ENCODE data around the gene FCHO1. TPM values are rescaled to one million over a fixed set of nuclear protein-coding genes. Genes with fewer than 3 reads are reported as not detected.
"Not testable (repeated sequence)": the region's sequence is repeated elsewhere in the genome, so short reads cannot be mapped to it uniquely, and the experiment has no call there.

Gene FCHO1
- total and polyA plus RNA-seq, 11 donors, result 0.29 to 3.3 (median 0.67) TPM

DNA sequence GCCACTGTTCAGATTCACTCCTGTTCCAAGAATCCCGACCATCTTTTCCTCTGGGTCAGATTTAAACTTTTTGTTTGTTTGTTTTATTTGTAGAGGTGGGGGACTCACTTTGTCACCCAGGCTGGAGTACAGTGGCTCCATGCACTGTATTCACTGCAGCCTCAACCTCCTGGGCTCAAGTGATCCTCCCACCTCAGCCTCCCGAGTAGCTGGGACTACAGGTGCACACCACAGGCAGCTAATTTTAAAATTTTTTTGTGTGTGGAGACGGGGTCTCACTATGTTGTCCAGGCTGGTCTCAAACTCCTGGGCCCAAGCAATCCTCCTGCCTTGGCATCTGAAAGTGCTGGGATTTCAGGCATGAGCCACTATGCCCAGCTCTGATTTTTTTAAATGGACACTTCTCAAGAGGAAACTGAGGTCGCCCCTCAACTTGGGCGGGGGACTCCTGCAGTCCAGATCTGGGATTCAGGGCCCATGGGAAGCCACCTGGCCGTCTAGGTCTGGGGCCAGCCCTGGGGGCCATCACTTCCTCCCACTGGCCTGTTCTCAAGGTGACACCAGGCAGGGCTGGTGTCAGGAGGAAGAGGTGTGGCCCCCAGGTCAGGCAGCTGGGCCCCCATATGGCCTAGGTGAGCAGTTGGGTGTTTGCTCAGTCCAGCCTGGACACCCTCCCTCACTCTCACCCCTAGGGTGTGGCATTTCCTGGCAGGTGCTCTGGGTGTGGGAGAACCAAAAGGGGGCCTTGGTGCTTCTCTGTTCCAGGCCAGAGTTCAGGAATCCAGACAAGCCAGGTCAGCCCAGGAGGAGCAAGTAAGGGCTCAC is 44.9 kb downstream of the FCHO1 start:
- H3K36me3 ChIP-seq, result no peaks in the 10 kb centered on the region
- no peak overlapping the region for H3K4me3 ChIP-seq
- TF ChIP-seq POLR2A (IDR thresholded peaks at IDR 0.05), result no peak
- TF ChIP-seq, protein P1, sequence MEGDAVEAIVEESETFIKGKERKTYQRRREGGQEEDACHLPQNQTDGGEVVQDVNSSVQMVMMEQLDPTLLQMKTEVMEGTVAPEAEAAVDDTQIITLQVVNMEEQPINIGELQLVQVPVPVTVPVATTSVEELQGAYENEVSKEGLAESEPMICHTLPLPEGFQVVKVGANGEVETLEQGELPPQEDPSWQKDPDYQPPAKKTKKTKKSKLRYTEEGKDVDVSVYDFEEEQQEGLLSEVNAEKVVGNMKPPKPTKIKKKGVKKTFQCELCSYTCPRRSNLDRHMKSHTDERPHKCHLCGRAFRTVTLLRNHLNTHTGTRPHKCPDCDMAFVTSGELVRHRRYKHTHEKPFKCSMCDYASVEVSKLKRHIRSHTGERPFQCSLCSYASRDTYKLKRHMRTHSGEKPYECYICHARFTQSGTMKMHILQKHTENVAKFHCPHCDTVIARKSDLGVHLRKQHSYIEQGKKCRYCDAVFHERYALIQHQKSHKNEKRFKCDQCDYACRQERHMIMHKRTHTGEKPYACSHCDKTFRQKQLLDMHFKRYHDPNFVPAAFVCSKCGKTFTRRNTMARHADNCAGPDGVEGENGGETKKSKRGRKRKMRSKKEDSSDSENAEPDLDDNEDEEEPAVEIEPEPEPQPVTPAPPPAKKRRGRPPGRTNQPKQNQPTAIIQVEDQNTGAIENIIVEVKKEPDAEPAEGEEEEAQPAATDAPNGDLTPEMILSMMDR (IDR thresholded peaks at IDR 0.05), result no peak
- intact Hi-C loops (cut with DNase I), result no loop called here
- peaks cover 0 to 19% (median 0%) of the 10 kb centered on the region in 12 donors for H3K4me1 ChIP-seq
- no peaks in the 10 kb centered on the region for H3K9me3 ChIP-seq
- peaks cover 12 to 82% (median 35%) of the 10 kb centered on the region in 9 donors for H3K27me3 ChIP-seq
- WGBS, 4 donors, result 51 to 68% (median 58%) methylated on average over 6 of the region's 6 CpGs
- H3K27ac ChIP-seq, result no peak overlapping the region
- DNase-seq (no peak), ATAC-seq (no peak)

DNA sequence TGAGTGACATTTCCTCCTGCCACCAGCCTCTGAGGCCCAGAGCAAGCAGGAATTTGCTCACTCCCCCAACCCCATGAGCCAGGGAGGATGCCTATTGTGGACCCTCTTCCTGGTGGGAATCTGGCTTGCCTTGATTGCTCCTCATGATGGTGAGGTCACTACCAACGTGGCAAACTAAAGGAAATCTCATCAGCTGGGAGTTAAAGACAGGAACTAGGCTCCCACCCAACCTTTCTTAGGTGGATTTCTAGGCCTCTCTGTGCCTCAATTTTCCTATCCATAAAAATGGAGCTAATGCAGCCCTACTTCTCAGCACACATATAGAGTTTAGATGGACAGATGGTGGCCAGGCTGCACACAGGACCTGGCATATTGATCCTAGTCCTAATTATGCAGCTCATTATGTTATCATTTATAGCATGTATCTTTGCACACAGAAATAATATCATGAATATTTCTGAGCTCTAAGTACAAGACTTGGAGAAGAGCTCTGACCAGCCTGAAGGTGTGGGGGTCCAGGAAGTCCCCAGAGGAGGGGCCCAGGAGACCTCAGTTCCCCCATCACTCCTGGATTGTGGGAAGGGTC is 45.7 kb downstream of the FCHO1 start:
- Histone ChIP-seq H3K9me3 (no peaks in the 10 kb centered on the region), H3K27me3 (peaks cover 12 to 83% (median 38%) of the 10 kb centered on the region in 9 donors), H3K4me1 (peaks cover 0 to 12% (median 0%) of the 10 kb centered on the region in 12 donors), H3K4me3 (no peak overlapping the region), H3K27ac (no peak overlapping the region), H3K36me3 (no peaks in the 10 kb centered on the region)
- intact Hi-C loops (cut with DNase I), result no loop called here
- no peak for ATAC-seq
- 49 to 53% (median 50%) methylated on average over 1 of the region's 1 CpG; no CpG with 5 or more reads in 1 of the 4 donors for WGBS, 4 donors
- TF ChIP-seq, protein P1 (IDR thresholded peaks at IDR 0.05), result no peak
- TF ChIP-seq POLR2A (IDR thresholded peaks at IDR 0.05), result no peak
- DNase-seq, result no peak

DNA sequence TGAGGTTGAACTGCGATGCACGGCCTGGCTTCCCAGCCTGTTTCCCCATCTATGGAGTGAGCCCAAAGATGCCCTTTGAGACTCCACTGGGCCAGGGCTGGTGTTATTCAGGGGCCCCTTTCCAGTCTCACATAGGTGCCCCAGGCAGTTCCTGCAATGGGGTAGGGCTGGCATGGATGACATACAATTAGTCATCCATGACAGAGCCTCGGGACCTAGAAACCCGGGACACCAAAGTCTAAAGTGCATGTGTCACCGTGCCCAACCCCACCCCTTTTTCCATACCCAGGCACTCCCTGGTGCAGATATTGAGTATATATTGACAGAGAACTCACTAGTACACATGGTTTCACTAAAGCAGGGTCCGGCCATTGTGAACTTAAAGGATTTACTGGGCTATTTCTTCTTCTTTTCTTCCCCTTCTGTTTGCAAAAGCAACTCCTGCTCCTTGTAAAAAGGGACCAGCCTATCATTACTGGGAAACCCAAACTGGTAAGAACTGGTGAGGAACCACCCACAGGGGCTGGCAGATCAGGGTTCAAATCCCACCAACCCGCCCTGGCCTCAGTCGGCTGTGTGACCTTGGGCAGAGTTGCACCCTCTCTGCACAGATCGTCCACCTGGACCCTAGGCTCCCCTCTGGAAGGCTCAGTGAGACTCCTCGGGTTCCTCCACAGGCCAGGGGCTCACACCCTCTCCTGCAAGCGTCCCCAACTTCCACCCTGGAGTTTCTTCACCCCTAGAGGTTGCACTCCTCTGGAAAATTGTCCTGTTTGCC is 46.3 kb downstream of the FCHO1 start:
- WGBS, 4 donors, result 65 to 69% (median 68%) methylated on average over 10 to 11 of the region's 11 CpGs
- Histone ChIP-seq H3K27ac (no peak overlapping the region), H3K27me3 (peaks cover 12 to 78% (median 42%) of the 10 kb centered on the region in 9 donors), H3K4me1 (peaks cover 0 to 11% (median 0%) of the 10 kb centered on the region in 12 donors), H3K9me3 (no peaks in the 10 kb centered on the region), H3K4me3 (no peak overlapping the region), H3K36me3 (no peaks in the 10 kb centered on the region)
- no peak for DNase-seq
- intact Hi-C loops (cut with DNase I), result no loop called here
- ATAC-seq, result no peak
- TF ChIP-seq, protein P1 (IDR thresholded peaks at IDR 0.05), result no peak
- no peak for TF ChIP-seq POLR2A (IDR thresholded peaks at IDR 0.05)

DNA sequence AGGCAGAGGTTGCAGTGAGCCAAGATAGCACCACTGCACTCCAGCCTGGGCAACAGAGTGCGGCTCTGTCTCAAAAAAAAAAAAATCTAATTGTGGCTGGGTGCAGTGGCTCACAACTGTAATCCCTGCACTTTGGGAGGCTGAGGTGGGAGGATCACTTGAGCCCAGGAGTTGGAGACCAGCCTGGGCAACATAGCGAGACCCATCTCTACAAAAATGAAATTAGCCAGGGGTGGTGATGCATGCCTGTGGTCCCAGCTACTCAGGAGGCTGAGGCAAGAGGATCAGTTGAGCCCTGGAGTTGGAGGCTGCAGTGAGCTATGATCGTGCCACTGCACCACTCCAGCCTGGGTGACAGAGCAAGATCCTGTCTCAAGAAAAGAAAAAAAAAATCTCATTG is 47.3 kb downstream of the FCHO1 start:
- Histone ChIP-seq H3K4me1 (peaks cover 0 to 21% (median 0%) of the 10 kb centered on the region in 12 donors), H3K27me3 (peaks cover 12 to 71% (median 38%) of the 10 kb centered on the region in 9 donors)
- ATAC-seq; H3K9me3 ChIP-seq; H3K36me3 ChIP-seq; H3K27ac ChIP-seq; intact Hi-C loops (cut with DNase I); H3K4me3 ChIP-seq; DNase-seq: not testable (repeated sequence)
- 78 to 88% (median 81%) methylated on average over 3 of the region's 3 CpGs for WGBS, 4 donors
